HepG2 (cell line): ENCODE data around the gene CMTR2. TPM values are rescaled to one million over a fixed set of nuclear protein-coding genes. Genes with fewer than 3 reads are reported as not detected.

Source experiments
- ATAC-seq: fragments of 200-7000 bp; cut with Tn5 transposase; 3 replicates; pipeline ENCODE4 v1.9.1; 2020; ENCODE audit warnings: mild to moderate bottlenecking, moderate library complexity
- BruUV-seq: library from RNA; stranded (reverse); fragments of 400-500 nt; replicated peaks from 2 replicates; lab custom pipeline; 2021; lab: Mats Ljungman, UMichigan
- CTCF ChIA-PET: fragments of 300-600 bp; formaldehyde crosslinking; extraction: SDS; loops from one replicate; lab custom pipeline; 2021; ENCODE audit warnings: low total read pairs, inconsistent platforms, low intra/inter-chr PET ratio; lab: Yijun Ruan, JAX
- POLR2A ChIA-PET: fragments of 350-600 bp; sonication (Branson Sonifier 250); formaldehyde crosslinking; loops from one replicate; lab custom pipeline; 2020; ENCODE audit warnings: antibody characterized with exemption, inconsistent platforms; lab: Yijun Ruan, JAX
- DNase-seq: peaks from one replicate; pipeline ENCODE4 v3.0.0-alpha.2; 2015; ENCODE audit warnings: low spot score
- FAIRE-seq: peaks from 3 replicates; lab custom pipeline; 2011; peaks lifted over from hg19 to GRCh38; lab: Jason Lieb, UNC
- H2AFZ ChIP-seq: one replicate; pipeline ENCODE4 v1.6.1; 2011; ENCODE audit warnings: low read length, inconsistent platforms
- H3K27ac ChIP-seq: fragments of 300-600 bp; 3 replicates; pipeline ENCODE4 v1.8.0; 2011; ENCODE audit warnings: mixed run types, mild to moderate bottlenecking, mixed read lengths, low read length, inconsistent platforms; ENCODE audit not compliant: insufficient read depth; ENCODE audit errors: extremely low read length
- H3K27me3 ChIP-seq, 2 experiments: fragments of 200-600 bp in 1 of 2; 2 replicates in 1 of 2; 3 replicates in 1 of 2; pipeline versions ENCODE4 v1.6.0 to v1.8.0; 2011; ENCODE audit warnings: low read length in 2 of 2, mild to moderate bottlenecking in 2 of 2, moderate library complexity in 2 of 2, inconsistent platforms in 1 of 2; ENCODE audit not compliant: insufficient read depth in 2 of 2, control insufficient read depth in 1 of 2
- H3K36me3 ChIP-seq, 2 experiments: fragments of 200-600 bp in 1 of 2; replicated peaks in 1 of 2; 2 replicates in 1 of 2; 3 replicates in 1 of 2; pipeline versions ENCODE4 v1.5.1 to v1.8.0; 2011; ENCODE audit warnings: low read length in 2 of 2, inconsistent platforms in 1 of 2; ENCODE audit not compliant: insufficient read depth in 2 of 2, control insufficient read depth in 1 of 2
- H3K4me1 ChIP-seq: 2 replicates; pipeline ENCODE4 v1.5.1; 2012; ENCODE audit warnings: low read length, inconsistent platforms; ENCODE audit not compliant: insufficient read depth
- H3K4me2 ChIP-seq: 2 replicates; pipeline ENCODE4 v1.6.0; 2011; ENCODE audit warnings: low read depth, low read length, inconsistent platforms
- H3K4me3 ChIP-seq, 3 experiments: fragments of 200-600 bp in 1 of 3; sonication (generic), shearing (Covaris generic) in 1 of 3; replicated peaks in 1 of 3; 2 replicates each; pipeline ENCODE4 v1.5.1; 2011 to 2016; ENCODE audit warnings: low read length in 3 of 3, inconsistent platforms in 2 of 3, low read depth in 2 of 3, mild to moderate bottlenecking in 2 of 3, control low read depth in 1 of 3, mixed read lengths in 1 of 3; ENCODE audit not compliant: insufficient read depth in 1 of 3
- H3K79me2 ChIP-seq: one replicate; pipeline ENCODE4 v1.6.1; 2011; ENCODE audit warnings: low read length, inconsistent platforms; ENCODE audit not compliant: insufficient read depth
- H3K9ac ChIP-seq: 2 replicates; pipeline ENCODE4 v1.6.0; 2011; ENCODE audit warnings: mild to moderate bottlenecking, low read depth, low read length, inconsistent platforms; ENCODE audit not compliant: insufficient read depth
- H3K9me3 ChIP-seq: 2 replicates; pipeline ENCODE4 v1.5.1; 2012; ENCODE audit warnings: mild to moderate bottlenecking, low read length
- H4K20me1 ChIP-seq: 2 replicates; pipeline ENCODE4 v1.6.0; 2011; ENCODE audit warnings: inconsistent platforms, mild to moderate bottlenecking, low read length, moderate library complexity; ENCODE audit not compliant: insufficient read depth
- ATF7-NPFF ChIP-seq: sonication (generic); formaldehyde crosslinking; IDR thresholded peaks from 2 replicates; pipeline ENCODE4 v1.8.1; 2023; ENCODE audit warnings: mild to moderate bottlenecking, low read depth, missing genetic modification reagents, moderate library complexity
- CREB3 ChIP-seq: sonication (generic); formaldehyde crosslinking; IDR thresholded peaks from 2 replicates; pipeline ENCODE4 v1.5.0; 2020; ENCODE audit warnings: missing genetic modification reagents
- GATAD2A ChIP-seq: IDR thresholded peaks from 2 replicates; pipeline ENCODE4 v1.6.1; 2016
- HINFP ChIP-seq: sonication (generic); formaldehyde crosslinking; IDR thresholded peaks from 2 replicates; pipeline ENCODE4 v1.4.0; 2020; ENCODE audit warnings: low read depth, mild to moderate bottlenecking, missing genetic modification reagents
- KAT2B ChIP-seq: fragments of 150-350 bp; IDR thresholded peaks from 2 replicates; pipeline ENCODE4 v1.6.1; 2014; ENCODE audit warnings: low read depth, low read length, borderline replicate concordance
- KAT7 ChIP-seq: IDR thresholded peaks from 2 replicates; pipeline ENCODE4 v1.6.1; 2018; ENCODE audit warnings: borderline replicate concordance, missing compliant biosample characterization
- MATR3 ChIP-seq: sonication (generic); formaldehyde crosslinking; IDR thresholded peaks from 2 replicates; pipeline ENCODE4 v1.4.0; 2020; ENCODE audit warnings: missing genetic modification reagents
- NCOA5 ChIP-seq: sonication (generic); formaldehyde crosslinking; IDR thresholded peaks from 2 replicates; pipeline ENCODE4 v1.4.0; 2020; ENCODE audit warnings: missing genetic modification reagents
- PPARG ChIP-seq: conservative IDR thresholded peaks from 2 replicates; pipeline ENCODE4 v1.6.1; 2016; ENCODE audit warnings: missing biosample characterization, missing genetic modification reagents
- SNRNP70 ChIP-seq: fragments of 200-400 bp; formaldehyde crosslinking; IDR thresholded peaks from 2 replicates; pipeline ENCODE4 v1.6.1; 2017; ENCODE audit warnings: mild to moderate bottlenecking, low read depth, low read length, moderate library complexity
- ZNF34 ChIP-seq: sonication (generic); formaldehyde crosslinking; IDR thresholded peaks from 2 replicates; pipeline ENCODE4 v1.4.0; 2020; ENCODE audit warnings: mild to moderate bottlenecking, missing genetic modification reagents, borderline replicate concordance
- ZNF562 ChIP-seq: sonication (generic); formaldehyde crosslinking; IDR thresholded peaks from 2 replicates; pipeline ENCODE4 v1.8.0; 2022; ENCODE audit warnings: missing genetic modification reagents, borderline replicate concordance
- ZSCAN5A ChIP-seq: sonication (generic); formaldehyde crosslinking; IDR thresholded peaks from 2 replicates; pipeline ENCODE4 v1.8.0; 2022; ENCODE audit warnings: mild to moderate bottlenecking, missing genetic modification reagents, borderline replicate concordance
- WGBS: methylation state at CpG from one replicate; pipeline ENCODE4 v1.1.6; 2017; ENCODE audit warnings: low lambda C conversion rate; 5-methylcytosine and 5-hydroxymethylcytosine counted together
- in situ Hi-C: cut with HindIII; loops from 2 replicates; pipeline ENCODE4 v1.10.0; 2017; ENCODE audit warnings: low pct_unique_long_range_greater_than_20kb; ENCODE audit not compliant: extremely low pct_ligation_motif_present
- intact Hi-C: fragments of 100-400 bp; cut with micrococcal nuclease; formaldehyde crosslinking; loops from one replicate; pipeline ENCODE4 v1.10.0; 2022; ENCODE audit not compliant: unreplicated experiment
- polyA plus RNA-seq, 8 experiments: library from polyadenylated mRNA; depleted of rRNA in 3 of 8; stranded (reverse) in 7 of 8; unstranded in 1 of 8; fragments of >200 nt; fragmentation: Illumina TruSeq in 4 of 8; extraction: Trizol in 4 of 8; gene quantifications; 2 replicates each; pipeline versions ENCODE4 v1.2.1 to v1.2.3, GENCODE V29; 2011 to 2016; ENCODE audit warnings: low read depth in 4 of 8, missing spikeins in 1 of 8, mixed read lengths in 1 of 8; ENCODE audit not compliant: insufficient read depth in 1 of 8
- total RNA-seq, 5 experiments: library from RNA; depleted of rRNA; stranded (reverse); fragments of >200 nt; fragmentation: Illumina TruSeq; extraction: Trizol; gene quantifications; 2 replicates each; pipeline ENCODE4 v1.2.3, GENCODE V29; 2016; ENCODE audit warnings: low read depth in 1 of 5
- TF ChIP-seq, protein P1 (sequence below): sonication (generic); formaldehyde crosslinking; IDR thresholded peaks from 2 replicates; pipeline ENCODE4 v1.4.0; 2020; ENCODE audit warnings: missing genetic modification reagents

The CMTR2 gene
- total and polyA plus RNA-seq, 2 of the 13 experiments (the other 11 are each of a cell fraction or from before 2014, with no cell fraction given), result 15.0 to 19.9 TPM

GRCh38 chr16:71276589-71277334, 12.4 kb downstream of the CMTR2 start:
- no peaks in the 10 kb centered on the region for H4K20me1 ChIP-seq
- WGBS, result 40% methylated on average over 4 of the region's 4 CpGs
- CTCF ChIA-PET, result no interaction called here
- H3K4me2 ChIP-seq, result no peak overlapping the region
- TF ChIP-seq ZNF562 (CRISPR knock-in tag), result no peak
- TF ChIP-seq ATF7-NPFF (CRISPR knock-in tag), result no peak
- no peak for TF ChIP-seq ZNF34
- TF ChIP-seq MATR3 (CRISPR knock-in tag), result no peak
- DNase-seq, result no peak
- no peak overlapping the region for H3K4me3 ChIP-seq
- no peaks in the 10 kb centered on the region for H3K36me3 ChIP-seq
- H3K9ac ChIP-seq, result no peak overlapping the region
- intact Hi-C loops, result no loop called here
- BruUV-seq, result no TSS peak
- no peak overlapping the region for H3K27ac ChIP-seq
- FAIRE-seq, result no peak
- POLR2A ChIA-PET, result no interaction called here
- H3K4me1 ChIP-seq, result no peaks in the 10 kb centered on the region
- H3K27me3 ChIP-seq, result no peaks in the 10 kb centered on the region
- no peaks in the 10 kb centered on the region for H3K79me2 ChIP-seq
- in situ Hi-C loops, result no loop called here
- no peaks in the 10 kb centered on the region for H3K9me3 ChIP-seq
- no peak for ATAC-seq
- H2AFZ ChIP-seq, result no peak overlapping the region

DNA sequence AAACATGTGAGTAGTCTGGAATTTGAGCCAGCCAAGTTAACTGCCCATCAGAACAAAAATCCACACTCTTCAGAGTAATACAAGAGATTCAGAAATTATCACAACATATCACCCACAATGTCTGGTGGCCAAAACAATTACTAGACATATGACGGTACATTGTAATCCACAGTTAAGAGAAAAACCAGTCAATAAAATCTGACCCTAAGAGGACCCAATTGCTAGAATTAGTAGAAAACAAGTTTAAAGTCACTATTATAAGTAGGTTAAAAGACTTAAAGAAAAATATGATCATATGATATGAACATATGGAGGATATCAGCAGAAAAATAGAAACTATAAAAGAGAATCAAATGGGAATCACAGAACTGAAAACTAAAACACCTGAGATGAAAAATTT, 15.8 kb downstream of the CMTR2 start:
- intact Hi-C loops, result no loop called here
- CTCF ChIA-PET, result no interaction called here
- H3K27me3 ChIP-seq, result no peaks in the 10 kb centered on the region; a peak in 1 of 5 replicates
- WGBS, result 95% methylated on average over 1 of the region's 1 CpG
- no peak for ATAC-seq
- no peak overlapping the region for H3K4me3 ChIP-seq
- in situ Hi-C loops, result no loop called here
- no peaks in the 10 kb centered on the region for H3K36me3 ChIP-seq
- no peaks in the 10 kb centered on the region for H4K20me1 ChIP-seq
- POLR2A ChIA-PET, result no interaction called here
- H3K4me2 ChIP-seq, result no peak overlapping the region
- no peak for FAIRE-seq
- H3K79me2 ChIP-seq, result no peaks in the 10 kb centered on the region
- no peak for DNase-seq
- H2AFZ ChIP-seq, result no peak overlapping the region
- H3K4me1 ChIP-seq, result no peaks in the 10 kb centered on the region
- BruUV-seq, result no TSS peak
- no peak overlapping the region for H3K9ac ChIP-seq
- H3K27ac ChIP-seq, result no peak overlapping the region
- H3K9me3 ChIP-seq, result no peaks in the 10 kb centered on the region
- TF ChIP-seq KAT2B (no peak), PPARG (CRISPR knock-in tag) (no peak), ZSCAN5A (no peak), KAT7 (CRISPR knock-in tag) (no peak), SNRNP70 (no peak), HINFP (CRISPR knock-in tag) (no peak), NCOA5 (CRISPR knock-in tag) (no peak), CREB3 (CRISPR knock-in tag) (no peak), GATAD2A (no peak)
- TF ChIP-seq, protein P1, sequence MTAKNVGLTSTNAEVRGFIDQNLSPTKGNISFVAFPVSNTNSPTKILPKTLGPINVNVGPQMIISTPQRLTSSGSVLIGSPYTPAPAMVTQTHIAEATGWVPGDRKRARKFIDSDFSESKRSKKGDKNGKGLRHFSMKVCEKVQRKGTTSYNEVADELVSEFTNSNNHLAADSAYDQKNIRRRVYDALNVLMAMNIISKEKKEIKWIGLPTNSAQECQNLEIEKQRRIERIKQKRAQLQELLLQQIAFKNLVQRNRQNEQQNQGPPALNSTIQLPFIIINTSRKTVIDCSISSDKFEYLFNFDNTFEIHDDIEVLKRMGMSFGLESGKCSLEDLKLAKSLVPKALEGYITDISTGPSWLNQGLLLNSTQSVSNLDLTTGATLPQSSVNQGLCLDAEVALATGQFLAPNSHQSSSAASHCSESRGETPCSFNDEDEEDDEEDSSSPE (CRISPR knock-in tag), result no peak
